BE2C (cell line): ENCODE data around the gene ZCCHC17.
"Not testable (repeated sequence)": the region's sequence is repeated elsewhere in the genome, so short reads cannot be mapped to it uniquely, and the experiment has no call there.

Experiments
- DNase-seq: peaks from one replicate; pipeline ENCODE4 v3.0.0-alpha.2; 2020
- H3K27me3 ChIP-seq: fragments of 250-450 bp; sonication (Bioruptor Pico); 2 replicates; pipeline ENCODE4 v1.5.1; 2020; ENCODE audit warnings: mild to moderate bottlenecking
- H3K36me3 ChIP-seq: fragments of 250-450 bp; sonication (Bioruptor Pico); 2 replicates; pipeline ENCODE4 v1.5.1; 2020; ENCODE audit warnings: mild to moderate bottlenecking
- H3K4me1 ChIP-seq: fragments of 250-450 bp; sonication (Bioruptor Pico); 2 replicates; pipeline ENCODE4 v1.5.1; 2020
- H3K4me3 ChIP-seq: 2 replicates; pipeline ENCODE4 v1.5.1; 2011; ENCODE audit warnings: low read depth, low read length
- H3K9me3 ChIP-seq: fragments of 250-450 bp; sonication (Bioruptor Pico); 2 replicates; pipeline ENCODE4 v1.5.1; 2020
- TF ChIP-seq, protein P1 (sequence below): IDR thresholded peaks from 2 replicates; pipeline ENCODE4 v1.5.1; 2012; ENCODE audit warnings: mild to moderate bottlenecking, low read depth, low read length

ZCCHC17 gene

DNA sequence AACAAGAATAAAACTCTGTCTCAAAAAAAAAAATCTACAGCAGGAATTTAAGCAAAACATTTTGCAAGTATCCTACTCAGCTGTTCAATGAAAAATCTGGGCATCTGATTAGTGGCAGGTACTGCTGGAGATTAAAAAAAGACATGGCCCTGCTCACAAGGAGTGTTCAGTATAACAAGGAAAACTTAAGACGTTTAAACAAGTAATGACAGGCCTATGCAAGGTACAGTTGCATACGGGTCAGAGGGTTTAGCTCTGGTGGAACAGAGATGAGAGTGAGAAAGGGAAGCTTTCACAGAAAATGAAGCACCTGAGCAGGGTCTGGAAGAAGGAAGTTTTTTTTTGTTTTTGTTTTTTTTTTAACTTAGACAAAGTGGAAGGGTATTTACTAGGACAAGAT lies 23.2 kb upstream of the ZCCHC17 start:
- H3K27me3 ChIP-seq, result no peaks in the 10 kb centered on the region
- H3K4me1 ChIP-seq, result no peaks in the 10 kb centered on the region
- H3K4me3 ChIP-seq, result no peak overlapping the region
- DNase-seq, result no peak
- H3K9me3 ChIP-seq, result no peaks in the 10 kb centered on the region
- TF ChIP-seq, protein P1, sequence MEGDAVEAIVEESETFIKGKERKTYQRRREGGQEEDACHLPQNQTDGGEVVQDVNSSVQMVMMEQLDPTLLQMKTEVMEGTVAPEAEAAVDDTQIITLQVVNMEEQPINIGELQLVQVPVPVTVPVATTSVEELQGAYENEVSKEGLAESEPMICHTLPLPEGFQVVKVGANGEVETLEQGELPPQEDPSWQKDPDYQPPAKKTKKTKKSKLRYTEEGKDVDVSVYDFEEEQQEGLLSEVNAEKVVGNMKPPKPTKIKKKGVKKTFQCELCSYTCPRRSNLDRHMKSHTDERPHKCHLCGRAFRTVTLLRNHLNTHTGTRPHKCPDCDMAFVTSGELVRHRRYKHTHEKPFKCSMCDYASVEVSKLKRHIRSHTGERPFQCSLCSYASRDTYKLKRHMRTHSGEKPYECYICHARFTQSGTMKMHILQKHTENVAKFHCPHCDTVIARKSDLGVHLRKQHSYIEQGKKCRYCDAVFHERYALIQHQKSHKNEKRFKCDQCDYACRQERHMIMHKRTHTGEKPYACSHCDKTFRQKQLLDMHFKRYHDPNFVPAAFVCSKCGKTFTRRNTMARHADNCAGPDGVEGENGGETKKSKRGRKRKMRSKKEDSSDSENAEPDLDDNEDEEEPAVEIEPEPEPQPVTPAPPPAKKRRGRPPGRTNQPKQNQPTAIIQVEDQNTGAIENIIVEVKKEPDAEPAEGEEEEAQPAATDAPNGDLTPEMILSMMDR, result no peak
- peaks cover 10% of the 10 kb centered on the region for H3K36me3 ChIP-seq

DNA sequence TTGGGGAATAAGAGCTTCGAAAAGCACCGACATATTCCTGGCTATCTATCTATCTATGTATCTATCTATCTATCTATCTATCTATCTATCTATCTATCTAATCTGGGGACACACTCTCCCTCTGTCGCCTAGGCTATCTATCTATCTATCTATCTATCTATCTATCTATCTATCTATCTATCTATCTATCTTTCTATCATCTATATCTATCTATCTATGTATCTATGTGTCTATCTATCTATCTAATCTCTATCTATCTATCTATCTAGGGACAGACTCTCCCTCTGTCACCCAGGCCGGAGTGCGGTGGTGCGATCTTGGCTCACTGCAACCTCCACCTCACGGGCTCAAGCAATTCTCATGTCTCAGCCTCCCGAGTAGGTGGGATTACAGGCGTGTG lies 14.4 kb upstream of the ZCCHC17 start:
- H3K4me1 ChIP-seq, DNase-seq, H3K9me3 ChIP-seq, H3K27me3 ChIP-seq, H3K4me3 ChIP-seq: not testable (repeated sequence)
- H3K36me3 ChIP-seq, result peaks cover 19% of the 10 kb centered on the region

DNA sequence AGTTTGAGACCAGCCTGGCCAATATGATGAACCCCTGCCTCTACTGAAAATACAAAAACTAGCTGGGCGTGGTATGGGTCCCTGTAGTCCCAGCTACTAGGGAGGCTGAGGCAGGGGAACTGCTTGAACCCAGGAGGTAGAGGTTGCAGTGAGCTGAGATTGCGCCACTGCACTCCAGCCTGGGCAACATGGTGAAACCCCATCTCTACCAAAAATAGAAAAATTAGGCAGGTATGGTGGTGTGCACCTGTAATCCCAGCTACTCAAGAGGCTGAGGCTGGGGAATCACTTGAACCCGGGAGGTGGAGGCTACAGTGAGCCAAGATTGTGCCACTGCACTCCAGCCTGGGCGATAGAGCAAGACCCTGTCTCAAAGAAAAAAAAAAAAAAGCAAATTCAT lies 9.0 kb upstream of the ZCCHC17 start:
- H3K9me3 ChIP-seq, H3K27me3 ChIP-seq, H3K4me3 ChIP-seq, DNase-seq, H3K4me1 ChIP-seq: not testable (repeated sequence)
- H3K36me3 ChIP-seq, result peaks cover 27% of the 10 kb centered on the region

DNA sequence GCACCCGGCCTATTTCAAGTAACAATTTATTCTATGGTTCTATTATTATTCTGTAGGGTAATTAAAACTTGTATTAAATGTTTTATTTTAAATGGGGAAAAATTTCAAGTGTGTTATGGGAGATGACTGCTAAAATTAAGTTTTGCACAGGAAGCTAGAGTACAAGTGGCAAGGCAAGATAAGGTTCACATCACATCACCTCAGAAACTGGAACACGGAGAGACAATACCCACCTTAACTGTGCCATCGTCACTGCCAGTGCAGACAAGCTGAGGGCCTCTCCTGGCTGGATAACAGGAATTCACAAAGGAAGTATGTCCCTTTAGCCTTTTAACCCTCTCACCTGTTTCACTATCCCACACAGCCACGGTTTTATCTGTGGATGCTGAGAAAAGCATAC lies 7.8 kb upstream of the ZCCHC17 start:
- no peaks in the 10 kb centered on the region for H3K27me3 ChIP-seq
- H3K4me1 ChIP-seq, result peaks cover 4% of the 10 kb centered on the region; the same call in 1 of the 2 replicates
- DNase-seq, result no peak
- no peaks in the 10 kb centered on the region for H3K9me3 ChIP-seq
- TF ChIP-seq, protein P1, result no peak
- no peak overlapping the region for H3K4me3 ChIP-seq
- H3K36me3 ChIP-seq, result peaks cover 32% of the 10 kb centered on the region

DNA sequence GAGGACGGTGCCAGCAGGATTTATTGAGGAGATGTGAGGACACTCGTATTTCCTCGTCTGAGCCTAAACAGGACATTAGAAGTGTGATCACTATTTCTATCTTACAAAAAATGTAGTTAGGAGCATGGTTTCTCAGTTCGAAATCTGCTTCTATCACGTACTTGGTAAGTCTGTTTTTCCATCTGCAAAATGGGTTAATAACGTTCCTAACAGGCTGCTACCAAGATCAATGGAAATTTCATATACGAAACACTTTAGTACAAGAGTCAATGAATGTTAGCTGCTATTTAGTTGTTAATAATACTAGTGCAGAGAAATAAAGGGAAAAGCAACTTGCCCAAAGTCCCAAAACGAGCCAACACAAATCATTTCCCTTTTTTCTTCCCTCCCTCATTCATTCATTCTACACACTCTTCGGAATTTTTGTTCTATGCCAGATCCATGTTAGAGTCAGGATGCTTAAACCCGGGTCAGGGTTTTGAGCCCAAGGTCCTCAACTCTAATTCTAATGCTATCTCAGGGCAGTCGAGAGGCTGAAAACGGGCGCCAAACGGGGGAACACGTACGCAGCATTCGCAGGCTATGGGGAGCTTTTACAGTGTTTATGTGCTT lies 852 bp upstream of the ZCCHC17 start:
- TF ChIP-seq, protein P1, result no peak
- DNase-seq, result no peak
- peaks cover 19% of the 10 kb centered on the region for H3K36me3 ChIP-seq
- H3K4me3 ChIP-seq, result peak overlapping the region; percentile 97
- no peaks in the 10 kb centered on the region for H3K4me1 ChIP-seq
- H3K9me3 ChIP-seq, result no peaks in the 10 kb centered on the region
- H3K27me3 ChIP-seq, result no peaks in the 10 kb centered on the region

DNA sequence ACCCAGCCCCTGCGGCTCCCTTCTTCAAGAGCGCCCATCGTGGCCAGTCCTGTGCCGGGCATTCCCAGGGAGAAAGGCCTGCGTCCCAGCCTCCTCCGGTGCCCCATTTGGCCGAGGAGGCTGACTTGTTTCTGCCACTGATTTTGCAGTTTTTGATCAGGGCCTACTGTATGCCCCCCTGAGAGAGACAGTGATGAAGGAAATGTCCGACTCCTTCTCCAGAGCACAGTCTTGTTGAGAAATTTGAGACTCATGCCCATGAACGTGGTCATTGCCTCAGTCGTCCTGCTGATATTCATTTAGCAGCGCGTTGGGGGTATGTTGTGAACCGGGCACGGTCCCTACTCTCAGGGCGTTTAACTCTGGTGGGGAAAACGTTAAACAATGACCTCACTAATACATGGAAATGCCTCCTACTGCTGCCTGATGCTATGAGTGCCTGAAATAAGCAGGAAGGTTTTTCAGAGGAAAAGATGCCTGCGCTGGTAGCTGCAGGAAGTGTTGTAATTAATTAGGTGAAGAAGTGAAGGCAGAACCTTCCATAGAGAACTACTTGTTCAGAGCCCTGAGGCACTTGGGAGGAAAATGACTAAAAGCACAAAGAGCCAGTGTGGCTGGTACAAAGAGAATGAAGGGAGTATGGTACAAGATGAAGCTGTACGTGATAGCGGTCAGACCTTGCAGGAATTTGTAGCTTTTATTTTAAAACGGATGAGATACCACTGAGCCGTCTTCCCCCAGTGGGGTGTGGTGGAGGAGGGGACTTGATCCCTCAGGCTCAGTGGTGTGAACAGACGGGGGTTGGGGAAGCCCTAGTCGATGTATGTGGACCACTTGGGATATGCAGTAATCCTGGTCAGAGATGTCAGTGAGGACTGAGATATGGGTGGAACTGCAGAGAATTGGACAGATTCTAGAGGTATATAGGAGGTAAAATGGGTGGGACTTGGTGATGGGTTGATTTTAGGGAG lies 730 bp downstream of the ZCCHC17 start:
- DNase-seq, result no peak
- no peaks in the 10 kb centered on the region for H3K4me1 ChIP-seq
- TF ChIP-seq, protein P1, result no peak
- peak overlapping the region; percentile 97 for H3K4me3 ChIP-seq
- no peaks in the 10 kb centered on the region for H3K27me3 ChIP-seq
- H3K9me3 ChIP-seq, result no peaks in the 10 kb centered on the region
- peaks cover 8% of the 10 kb centered on the region for H3K36me3 ChIP-seq

DNA sequence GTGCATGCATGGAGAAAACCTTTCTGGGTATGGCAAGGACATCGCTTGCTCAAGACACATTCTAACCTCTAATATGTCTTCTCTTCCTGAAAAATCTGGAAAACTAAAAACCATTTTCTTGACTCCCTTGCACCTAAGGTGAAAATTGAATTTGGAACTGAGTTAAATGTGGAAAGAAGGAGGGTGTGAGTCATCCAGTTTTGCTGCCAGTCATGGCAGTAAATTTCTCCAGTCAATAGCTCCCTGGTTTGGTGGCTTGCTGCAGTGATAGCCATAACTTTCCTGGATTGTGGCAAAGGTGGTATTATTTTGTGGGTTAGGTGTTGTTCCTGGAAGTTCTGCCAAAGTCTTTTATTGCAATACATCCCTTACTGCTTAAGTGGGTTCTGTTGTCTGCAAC lies 2.5 kb downstream of the ZCCHC17 start:
- no peaks in the 10 kb centered on the region; the same call in 1 of the 2 replicates for H3K36me3 ChIP-seq
- no peaks in the 10 kb centered on the region for H3K9me3 ChIP-seq
- H3K4me1 ChIP-seq, result no peaks in the 10 kb centered on the region
- H3K4me3 ChIP-seq, result no peak overlapping the region
- DNase-seq, result no peak
- no peaks in the 10 kb centered on the region for H3K27me3 ChIP-seq
- TF ChIP-seq, protein P1, result no peak
